ENCODE data around the gene DGCR8. TPM values are rescaled to one million over a fixed set of nuclear protein-coding genes. Genes with fewer than 3 reads are reported as not detected.

Gene DGCR8
- total RNA-seq, 1 experiment from 2014 or later = 41.7 TPM

GRCh38 chr22:20137671-20138416, 57.8 kb downstream of the DGCR8 start:
- no peak for TF ChIP-seq EZH2phosphoT487 (IDR thresholded peaks at IDR 0.05; ENCODE audit: borderline replicate concordance, low read length)
- no peak for TF ChIP-seq EZH2 (IDR thresholded peaks at IDR 0.05; ENCODE audit: low read length, unreplicated experiment)
- TF ChIP-seq CTCF (conservative IDR thresholded peaks at IDR 0.05; ENCODE audit: low read depth, low read length) = no peak
- peaks cover 48% of the 10 kb centered on the region for H3K79me2 ChIP-seq (ENCODE audit: low read length)

GRCh38 chr22:20138417-20138738, 58.3 kb downstream of the DGCR8 start:
- Histone ChIP-seq H3K27ac (ENCODE audit: low read length) (no peak overlapping the region), H3K27me3 (ENCODE audit: low read length) (no peaks in the 10 kb centered on the region), H4K20me1 (ENCODE audit: low read length) (no peaks in the 10 kb centered on the region), H3K4me3 (ENCODE audit: low read length) (no peak overlapping the region), H3K9me3 (ENCODE audit: low read length) (no peaks in the 10 kb centered on the region), H3K4me1 (ENCODE audit: insufficient read depth, low read length) (no peaks in the 10 kb centered on the region), H3K4me2 (ENCODE audit: low read length) (no peak overlapping the region), H3K79me2 (ENCODE audit: low read length) (peaks cover 43% of the 10 kb centered on the region), H3K9ac (ENCODE audit: low read length) (no peak overlapping the region), H2AFZ (ENCODE audit: low read length) (no peak overlapping the region), H3K36me3 (ENCODE audit: low read depth, low read length) (no peaks in the 10 kb centered on the region), H3K9me2 (replicated peaks; ENCODE audit: low read length) (no peaks in the 10 kb centered on the region), H3F3A (ENCODE audit: low read length, unreplicated experiment) (no peaks in the 10 kb centered on the region)
- POLR2A ChIA-PET (ENCODE audit: unreplicated experiment) = no interaction called here
- BruUV-seq (replicated peaks) = no TSS peak
- no peak for TF ChIP-seq EZH2 (IDR thresholded peaks at IDR 0.05; ENCODE audit: low read length, unreplicated experiment)
- no peak for TF ChIP-seq CTCF (conservative IDR thresholded peaks at IDR 0.05; ENCODE audit: low read depth, low read length)
- no peak for TF ChIP-seq EZH2phosphoT487 (IDR thresholded peaks at IDR 0.05; ENCODE audit: borderline replicate concordance, low read length)
- CTCF ChIA-PET = no interaction called here
- intact Hi-C loops (cut with micrococcal nuclease) = no loop called here
- ATAC-seq = no peak
- DNase-seq = no peak

More at GRCh38 chr22:20137671-20138416, 57.8 kb downstream of the DGCR8 start:
- intact Hi-C loops (cut with micrococcal nuclease) = no loop called here
- H3K9ac ChIP-seq (ENCODE audit: low read length) = no peak overlapping the region
- no peaks in the 10 kb centered on the region for H3K9me2 ChIP-seq (replicated peaks; ENCODE audit: low read length)
- H3K27me3 ChIP-seq (ENCODE audit: low read length) = no peaks in the 10 kb centered on the region
- H3K4me1 ChIP-seq (ENCODE audit: insufficient read depth, low read length) = peaks cover 2% of the 10 kb centered on the region; the same call in 1 of the 2 replicates
- ChIA-PET CTCF (no interaction called here), POLR2A (ENCODE audit: unreplicated experiment) (no interaction called here)
- H3F3A ChIP-seq (ENCODE audit: low read length, unreplicated experiment) = no peaks in the 10 kb centered on the region
- no peaks in the 10 kb centered on the region for H4K20me1 ChIP-seq (ENCODE audit: low read length)
- DNase-seq = no peak
- H3K36me3 ChIP-seq (ENCODE audit: low read depth, low read length) = no peaks in the 10 kb centered on the region
- H2AFZ ChIP-seq (ENCODE audit: low read length) = no peak overlapping the region
- H3K9me3 ChIP-seq (ENCODE audit: low read length) = no peaks in the 10 kb centered on the region
- H3K27ac ChIP-seq (ENCODE audit: low read length) = no peak overlapping the region
- H3K4me3 ChIP-seq (ENCODE audit: low read length) = no peak overlapping the region
- no peak overlapping the region for H3K4me2 ChIP-seq (ENCODE audit: low read length)
- ATAC-seq = no peak
- BruUV-seq (replicated peaks) = no TSS peak

- Histone ChIP-seq H3K4me3 (ENCODE audit: low read length) (no peak overlapping the region), H3K9me2 (replicated peaks; ENCODE audit: low read length) (no peaks in the 10 kb centered on the region), H3K9me3 (ENCODE audit: low read length) (no peaks in the 10 kb centered on the region), H4K20me1 (ENCODE audit: low read length) (no peaks in the 10 kb centered on the region), H3K27me3 (ENCODE audit: low read length) (no peaks in the 10 kb centered on the region), H3F3A (ENCODE audit: low read length, unreplicated experiment) (no peaks in the 10 kb centered on the region), H3K4me2 (ENCODE audit: low read length) (no peak overlapping the region), H3K36me3 (ENCODE audit: low read depth, low read length) (no peaks in the 10 kb centered on the region), H3K79me2 (ENCODE audit: low read length) (peaks cover 38% of the 10 kb centered on the region), H3K4me1 (ENCODE audit: insufficient read depth, low read length) (no peaks in the 10 kb centered on the region), H3K9ac (ENCODE audit: low read length) (no peak overlapping the region), H2AFZ (ENCODE audit: low read length) (no peak overlapping the region), H3K27ac (ENCODE audit: low read length) (no peak overlapping the region)
- ChIA-PET POLR2A (ENCODE audit: unreplicated experiment) (no interaction called here), CTCF (no interaction called here)
- intact Hi-C loops (cut with micrococcal nuclease) = no loop called here
- no peak for ATAC-seq
- DNase-seq = no peak
- no TSS peak for BruUV-seq (replicated peaks)
- TF ChIP-seq EZH2phosphoT487 (IDR thresholded peaks at IDR 0.05; ENCODE audit: borderline replicate concordance, low read length) = no peak
- TF ChIP-seq EZH2 (IDR thresholded peaks at IDR 0.05; ENCODE audit: low read length, unreplicated experiment) = no peak
- no peak for TF ChIP-seq CTCF (conservative IDR thresholded peaks at IDR 0.05; ENCODE audit: low read depth, low read length)
These were observed 58.8 kb downstream of the DGCR8 start for GRCh38 chr22:20138868-20139267.
